Endodermal cell (in vitro differentiated cells): ENCODE results near the gene CCDC88C. TPM values are rescaled to one million over a fixed set of nuclear protein-coding genes. Genes with fewer than 3 reads are reported as not detected.

Source experiments
- DNase-seq: peaks from one replicate; pipeline ENCODE4 v3.0.0-alpha.2; 2017
- H3K27ac ChIP-seq: 2 replicates; pipeline ENCODE4 v1.5.1; 2013; ENCODE audit warnings: mild to moderate bottlenecking, low read depth, low read length, moderate library complexity
- H3K27me3 ChIP-seq: 2 replicates; pipeline ENCODE4 v1.6.1; 2013; ENCODE audit warnings: mild to moderate bottlenecking, low read length, moderate library complexity; ENCODE audit not compliant: insufficient read depth, control insufficient read depth, poor library complexity, severe bottlenecking
- H3K36me3 ChIP-seq: 2 replicates; pipeline ENCODE4 v1.7.0; 2013; ENCODE audit warnings: mild to moderate bottlenecking, low read length, moderate library complexity; ENCODE audit not compliant: control insufficient read depth, insufficient read depth
- H3K4me1 ChIP-seq: one replicate; pipeline ENCODE4 v1.7.0; 2013; ENCODE audit warnings: low read length; ENCODE audit not compliant: control insufficient read depth, insufficient read depth
- H3K4me3 ChIP-seq: 2 replicates; pipeline ENCODE4 v1.5.1; 2013; ENCODE audit warnings: mild to moderate bottlenecking, low read length, moderate library complexity
- H3K9ac ChIP-seq: 2 replicates; pipeline ENCODE4 v1.6.1; 2013; ENCODE audit warnings: mild to moderate bottlenecking, low read length, moderate library complexity; ENCODE audit not compliant: poor library complexity, severe bottlenecking; ENCODE audit errors: extremely low read depth
- H3K9me3 ChIP-seq: 2 replicates; pipeline ENCODE4 v1.6.1; 2013; ENCODE audit warnings: mild to moderate bottlenecking, low read length, moderate library complexity; ENCODE audit not compliant: control insufficient read depth
- H3K27ac Mint-ChIP-seq: 2 replicates; pipeline ENCODE4 v1.8.0; 2020; ENCODE audit warnings: mixed read lengths
- H3K27me3 Mint-ChIP-seq: 2 replicates; pipeline ENCODE4 v1.8.0; 2021; ENCODE audit warnings: mild to moderate bottlenecking, mixed read lengths; ENCODE audit not compliant: insufficient read depth
- H3K36me3 Mint-ChIP-seq: 2 replicates; pipeline ENCODE4 v1.8.0; 2020; ENCODE audit warnings: low read depth, mixed read lengths
- H3K4me1 Mint-ChIP-seq: 2 replicates; pipeline ENCODE4 v1.8.0; 2020; ENCODE audit warnings: mixed read lengths
- H3K4me3 Mint-ChIP-seq: 2 replicates; pipeline ENCODE4 v1.8.0; 2020; ENCODE audit warnings: mild to moderate bottlenecking, moderate library complexity, mixed read lengths
- H3K9me3 Mint-ChIP-seq: 2 replicates; pipeline ENCODE4 v1.8.0; 2020; ENCODE audit warnings: mild to moderate bottlenecking, mixed read lengths
- CTCF ChIP-seq: fragments of 200-600 bp; sonication (generic); conservative IDR thresholded peaks from 2 replicates; pipeline ENCODE4 v1.5.0; 2021; ENCODE audit warnings: antibody characterized with exemption, mild to moderate bottlenecking
- WGBS, 2 experiments: methylation state at CpG; one replicate each; pipeline versions ENCODE4 v1.1.5 to v1.1.7; 2013; ENCODE audit warnings: missing lambda C conversion rate in 2 of 2, mixed read lengths in 1 of 2; ENCODE audit not compliant: insufficient coverage in 1 of 2, insufficient read length in 1 of 2; 5-methylcytosine and 5-hydroxymethylcytosine counted together
- long read RNA-seq, 4 experiments: library from polyadenylated mRNA in 2 of 4; library from RNA in 1 of 4; library from capped mRNA in 1 of 4; stranded (forward) in 3 of 4; unstranded in 1 of 4; transcript quantifications; one replicate each; pipeline ENCODE4 v2.0.0, GENCODE V29; 2020 to 2021; ENCODE audit warnings: inconsistent platforms in 1 of 4
- polyA plus RNA-seq, 2 experiments: library from polyadenylated mRNA; stranded (reverse); fragments of 50-300 nt; gene quantifications; one replicate each; pipeline ENCODE4 v1.2.3, GENCODE V29; 2013
- total RNA-seq, 2 donors: library from RNA; stranded (reverse); fragmentation: NEBNext Ultra II Directional in 1 of 2; extraction: Animal tissue kit (Norgen Biotek cat#: 25700) in 1 of 2; gene quantifications; 2 replicates in 1 of 2; 3 replicates in 1 of 2; pipeline ENCODE4 v1.2.1, GENCODE V29; 2021

The CCDC88C gene
- total RNA-seq, result 10 to 100 TPM; 50.0 to 50.5 TPM
- polyA plus RNA-seq (2013, experiment 1 of 2), result 26.5 TPM
- 22.2 TPM for polyA plus RNA-seq (2013, experiment 2 of 2)
- long read RNA-seq, experiment 1, partial matches to known transcripts, result 3 of 7 reads
- long read RNA-seq, experiment 1, other reads (novel, unspliced or antisense), result 4 of 7 reads
- long read RNA-seq, experiment 2, full-length matches to known transcripts, result 6 of 35 reads
- long read RNA-seq, experiment 2, partial matches to known transcripts, result 18 of 35 reads
- long read RNA-seq, experiment 2, other reads (novel, unspliced or antisense), result 11 of 35 reads
- long read RNA-seq, experiment 3, partial matches to known transcripts, result 14 of 45 reads
- long read RNA-seq, experiment 3, other reads (novel, unspliced or antisense), result 31 of 45 reads
- long read RNA-seq, experiment 4, partial matches to known transcripts, result 3 of 3 reads
- long read RNA-seq, experiment 4, other reads (novel, unspliced or antisense), result 0 of 3 reads

GRCh38 chr14:91417120-91417982 lies at the start of gene CCDC88C:
Gene CCDC88C (minus strand): TSS chr14:91417820. CDS start chr14:91417690, 130 bp downstream.
- TF ChIP-seq CTCF, result no peak
- Histone ChIP-seq H3K9me3 (no peaks in the 10 kb centered on the region), H3K9ac (peak within 1 kb of the TSS; percentile 63), H3K36me3 (peaks cover 4% of the 10 kb centered on the region), H3K27me3 (no peaks in the 10 kb centered on the region), H3K4me1 (peaks cover 9% of the 10 kb centered on the region), H3K4me3 (peak within 1 kb of the TSS; percentile 89), H3K27ac (peak within 1 kb of the TSS; percentile 73)
- 0% methylated on average over 12 to 103 of the region's 103 CpGs for WGBS, 2 experiments
- no peaks in the 10 kb centered on the region for H3K27me3 Mint-ChIP-seq
- peak within 1 kb of the TSS; percentile 84 for H3K27ac Mint-ChIP-seq
- peaks cover 19% of the 10 kb centered on the region for H3K36me3 Mint-ChIP-seq
- H3K4me3 Mint-ChIP-seq, result peak within 1 kb of the TSS; percentile 89
- DNase-seq, result peak; percentile 85
- peaks cover 40% of the 10 kb centered on the region for H3K4me1 Mint-ChIP-seq
- no peaks in the 10 kb centered on the region for H3K9me3 Mint-ChIP-seq

GRCh38 chr14:91466192-91466591 lies 48.6 kb upstream of the CCDC88C start:
- no peak overlapping the region for H3K9ac ChIP-seq
- H3K4me3 ChIP-seq, result no peak overlapping the region
- no peak overlapping the region for H3K27ac ChIP-seq
- no peak overlapping the region for H3K27ac Mint-ChIP-seq
- WGBS, 2 experiments, result 93 to 100% methylated on average over 3 to 4 of the region's 4 CpGs
- no peak overlapping the region for H3K4me3 Mint-ChIP-seq
- H3K27me3 ChIP-seq, result no peaks in the 10 kb centered on the region
- H3K9me3 ChIP-seq, result peaks cover 4% of the 10 kb centered on the region
- DNase-seq, result no peak
- H3K27me3 Mint-ChIP-seq, result no peaks in the 10 kb centered on the region
- H3K4me1 Mint-ChIP-seq, result peaks cover 1% of the 10 kb centered on the region
- TF ChIP-seq CTCF, result no peak
- peaks cover 95% of the 10 kb centered on the region for H3K36me3 ChIP-seq
- no peaks in the 10 kb centered on the region for H3K9me3 Mint-ChIP-seq
- H3K4me1 ChIP-seq, result no peaks in the 10 kb centered on the region
- H3K36me3 Mint-ChIP-seq, result peaks cover 75% of the 10 kb centered on the region

- Mint-ChIP-seq H3K27me3 (no peaks in the 10 kb centered on the region), H3K27ac (no peak overlapping the region), H3K36me3 (peaks cover 76% of the 10 kb centered on the region), H3K9me3 (no peaks in the 10 kb centered on the region), H3K4me3 (no peak overlapping the region), H3K4me1 (peaks cover 1% of the 10 kb centered on the region)
- WGBS, 2 experiments, result 67% methylated on average over 3 of the region's 3 CpGs; no CpG with 5 or more reads in 1 of the 2 experiments
- H3K9ac ChIP-seq, result no peak overlapping the region
- H3K27ac ChIP-seq, result no peak overlapping the region
- H3K27me3 ChIP-seq, result no peaks in the 10 kb centered on the region
- H3K4me3 ChIP-seq, result no peak overlapping the region
- peaks cover 95% of the 10 kb centered on the region for H3K36me3 ChIP-seq
- peak; percentile 54 for DNase-seq
- peaks cover 4% of the 10 kb centered on the region for H3K9me3 ChIP-seq
- TF ChIP-seq CTCF, result no peak
- no peaks in the 10 kb centered on the region for H3K4me1 ChIP-seq
Measured at GRCh38 chr14:91464615-91465205, 47.1 kb upstream of the CCDC88C start.
